ENCODE data around the gene ZSCAN5A. TPM values are rescaled to one million over a fixed set of nuclear protein-coding genes. Genes with fewer than 3 reads are reported as not detected.
"Not testable (repeated sequence)": the region's sequence is repeated elsewhere in the genome, so short reads cannot be mapped to it uniquely, and the experiment has no call there.

The ZSCAN5A gene
- polyA plus RNA-seq, 1 of the 3 experiments (the other 2 are of a cell fraction), result 6.8 TPM

GRCh38 chr19:56221851-56222250 lies 92.8 kb downstream of the ZSCAN5A start:
- Histone ChIP-seq H2AFZ (ENCODE audit: low read depth) (no peak overlapping the region), H3K36me3 (replicated peaks in 1 of 2; ENCODE audit: control insufficient read depth in 1 of 2, insufficient read depth in 2 of 2, low read length in 1 of 2) (no peaks in the 10 kb centered on the region), H4K20me1 (ENCODE audit: insufficient read depth) (no peaks in the 10 kb centered on the region), H3K79me2 (ENCODE audit: insufficient read depth) (no peaks in the 10 kb centered on the region), H3K9me3 (no peaks in the 10 kb centered on the region), H3K4me1 (ENCODE audit: control insufficient read depth in 1 of 2, insufficient read depth in 2 of 2, low read depth in 1 of 2, low read length in 1 of 2) (no peaks in the 10 kb centered on the region), H3K27me3 (ENCODE audit: insufficient read depth) (no peaks in the 10 kb centered on the region), H3K4me3 (ENCODE audit: low read depth in 2 of 2, low read length in 1 of 2) (no peak overlapping the region), H3F3A (replicated peaks; ENCODE audit: insufficient read depth) (no peaks in the 10 kb centered on the region), H3K27ac (ENCODE audit: low read depth in 2 of 2, low read length in 1 of 2) (no peak overlapping the region), H3K9ac (no peak overlapping the region), H3K9me2 (no peaks in the 10 kb centered on the region), H3K4me2 (no peak overlapping the region)
- TF ChIP-seq TEAD4 (IDR thresholded peaks at IDR 0.05; ENCODE audit: borderline replicate concordance, insufficient read depth), result no peak
- TF ChIP-seq EZH2phosphoT487 (IDR thresholded peaks at IDR 0.05; ENCODE audit: borderline replicate concordance, low read depth), result no peak
- TF ChIP-seq ELF1 (IDR thresholded peaks at IDR 0.05), result no peak
- TF ChIP-seq IRF3 (IDR thresholded peaks at IDR 0.05; ENCODE audit: low read depth, low read length), result no peak
- TF ChIP-seq EP300 (IDR thresholded peaks at IDR 0.05; ENCODE audit: borderline replicate concordance in 1 of 2, low read depth in 1 of 2, low read length in 1 of 2), result no peak
- no peak for TF ChIP-seq CHD2 (IDR thresholded peaks at IDR 0.05; ENCODE audit: low read length, partially characterized antibody)
- TF ChIP-seq ZBTB33 (IDR thresholded peaks at IDR 0.05; ENCODE audit: borderline replicate concordance, low read depth), result no peak
- no peak for TF ChIP-seq TCF12 (IDR thresholded peaks at IDR 0.05)
- no peak for TF ChIP-seq GATA2 (CRISPR knock-in tag; IDR thresholded peaks at IDR 0.05)
- TF ChIP-seq JUND (IDR thresholded peaks at IDR 0.05), result no peak
- ChIA-PET CTCF (interaction anchor here (0.7 to 1.2 kb wide), 4 partner anchors 11 to 156 kb away, joined by 3 to 4 read pairs (median 4); no protein-coding TSS in a partner anchor), POLR2A (no interaction called here)
- 81% methylated on average over 14 of the region's 14 CpGs for WGBS (ENCODE audit: low lambda C conversion rate)
- DNase-seq, result no peak

- H3K79me2 ChIP-seq (ENCODE audit: insufficient read depth); H4K20me1 ChIP-seq (ENCODE audit: insufficient read depth); DNase-seq; H3K9me2 ChIP-seq; H3K4me2 ChIP-seq; H3K4me1 ChIP-seq (ENCODE audit: control insufficient read depth in 1 of 2, insufficient read depth in 2 of 2, low read depth in 1 of 2, low read length in 1 of 2); H3K9me3 ChIP-seq; H3K27me3 ChIP-seq (ENCODE audit: insufficient read depth); H3K36me3 ChIP-seq (replicated peaks in 1 of 2; ENCODE audit: control insufficient read depth in 1 of 2, insufficient read depth in 2 of 2, low read length in 1 of 2); H3K27ac ChIP-seq (ENCODE audit: low read depth in 2 of 2, low read length in 1 of 2); H3K4me3 ChIP-seq (ENCODE audit: low read depth in 2 of 2, low read length in 1 of 2); POLR2A ChIA-PET; H2AFZ ChIP-seq (ENCODE audit: low read depth); H3F3A ChIP-seq (replicated peaks; ENCODE audit: insufficient read depth); H3K9ac ChIP-seq: not testable (repeated sequence)
- 79% methylated on average over 9 of the region's 9 CpGs for WGBS (ENCODE audit: low lambda C conversion rate)
- CTCF ChIA-PET, result interaction anchor here (0.9 to 1.2 kb wide), 4 partner anchors 11 to 140 kb away, joined by 3 to 4 read pairs (median 3); no protein-coding TSS in a partner anchor
- TF ChIP-seq CTCF (IDR thresholded peaks at IDR 0.05), result peak; percentile 36; the same call in 1 of the 2 replicates
Measured at GRCh38 chr19:56221442-56221841, 93.2 kb downstream of the ZSCAN5A start.
